GM12878 (cell line): ENCODE measurements around the gene TRAPPC3L. TPM values are rescaled to one million over a fixed set of nuclear protein-coding genes. Genes with fewer than 3 reads are reported as not detected.

Source experiments
- ATAC-seq: fragments of 200-7000 bp; cut with Tn5 transposase; 3 replicates; pipeline ENCODE4 v1.9.1; 2020; ENCODE audit warnings: mild to moderate bottlenecking, moderate library complexity
- BruUV-seq: library from RNA; stranded (reverse); fragments of 400-500 nt; replicated peaks from 2 replicates; lab custom pipeline; 2021; lab: Mats Ljungman, UMichigan
- CTCF ChIA-PET: fragments of 300-600 bp; sonication (Branson Sonifier 250); formaldehyde crosslinking; extraction: SDS; loops from one replicate; lab custom pipeline; 2021; ENCODE audit warnings: inconsistent platforms; lab: Yijun Ruan, JAX
- POLR2A ChIA-PET: fragments of 350-600 bp; formaldehyde crosslinking; extraction: SDS; loops from one replicate; lab custom pipeline; 2021; ENCODE audit warnings: inconsistent platforms; lab: Charles Lee
- RAD21 ChIA-PET: fragments of 300-600 bp; sonication (Branson Sonifier 250); formaldehyde crosslinking; loops from one replicate; lab custom pipeline; 2023; ENCODE audit warnings: antibody characterized with exemption; ENCODE audit not compliant: unreplicated experiment; lab: Charles Lee
- SMC1A ChIA-PET: fragments of 300-600 bp; sonication (Branson Sonifier 250); formaldehyde crosslinking; loops from one replicate; lab custom pipeline; 2023; ENCODE audit not compliant: unreplicated experiment, uncharacterized antibody; lab: Charles Lee
- DNase-seq: peaks from one replicate; pipeline ENCODE4 v3.0.0-alpha.2; 2011; ENCODE audit warnings: low read depth, low spot score
- FAIRE-seq: peaks from 3 replicates; lab custom pipeline; 2011; peaks lifted over from hg19 to GRCh38; lab: Jason Lieb, UNC
- H2AFZ ChIP-seq: 2 replicates; pipeline ENCODE4 v1.6.0; 2011; ENCODE audit warnings: low read depth, low read length, control low read depth; ENCODE audit not compliant: control insufficient read depth
- H3K27ac ChIP-seq: 2 replicates; pipeline ENCODE4 v1.5.1; 2011; ENCODE audit warnings: control low read depth; ENCODE audit not compliant: control insufficient read depth, insufficient read depth
- H3K27me3 ChIP-seq, 2 experiments: replicated peaks in 1 of 2; 2 replicates each; pipeline versions ENCODE4 v1.6.0 to v1.6.1; 2011; ENCODE audit warnings: low read length in 1 of 2; ENCODE audit not compliant: control insufficient read depth in 2 of 2, insufficient read depth in 2 of 2
- H3K36me3 ChIP-seq, 2 experiments: 2 replicates each; pipeline ENCODE4 v1.5.1; 2011; ENCODE audit warnings: low read length in 1 of 2; ENCODE audit not compliant: control insufficient read depth in 2 of 2, insufficient read depth in 2 of 2
- H3K4me1 ChIP-seq: 2 replicates; pipeline ENCODE4 v1.6.1; 2011; ENCODE audit warnings: mild to moderate bottlenecking, low read length, moderate library complexity, mixed read lengths; ENCODE audit not compliant: control insufficient read depth, insufficient read depth
- H3K4me2 ChIP-seq: 2 replicates; pipeline ENCODE4 v1.6.0; 2011; ENCODE audit warnings: control low read depth; ENCODE audit not compliant: control insufficient read depth, insufficient read depth
- H3K4me3 ChIP-seq: fragments of 200-600 bp; sonication (generic); 2 replicates; pipeline ENCODE4 v1.5.1; 2016
- H3K79me2 ChIP-seq: 2 replicates; pipeline ENCODE4 v1.6.0; 2011; ENCODE audit warnings: low read length; ENCODE audit not compliant: control insufficient read depth, insufficient read depth
- H3K9ac ChIP-seq: 2 replicates; pipeline ENCODE4 v1.8.0; 2011; ENCODE audit warnings: low read length, control low read depth, mixed read lengths; ENCODE audit not compliant: control insufficient read depth, insufficient read depth
- H3K9me3 ChIP-seq: replicated peaks from 3 replicates; pipeline ENCODE4 v1.5.1; 2011; ENCODE audit warnings: mild to moderate bottlenecking, low read length; ENCODE audit not compliant: control insufficient read depth, insufficient read depth
- H4K20me1 ChIP-seq: 2 replicates; pipeline ENCODE4 v1.6.0; 2011; ENCODE audit not compliant: control insufficient read depth, insufficient read depth
- CTCF ChIP-seq, 3 experiments: IDR thresholded peaks in 2 of 3; conservative IDR thresholded peaks in 1 of 3; 2 replicates each; pipeline ENCODE4 v1.5.1; 2011; ENCODE audit warnings: low read depth in 3 of 3, low read length in 3 of 3, mild to moderate bottlenecking in 3 of 3, control low read depth in 2 of 3, moderate library complexity in 2 of 3, inconsistent platforms in 1 of 3, mixed read lengths in 1 of 3; ENCODE audit not compliant: control insufficient read depth in 2 of 3, insufficient read depth in 1 of 3; ENCODE audit errors: extremely low read depth in 1 of 3
- RAD21 ChIP-seq: IDR thresholded peaks from 2 replicates; pipeline ENCODE4 v1.6.1; 2011; ENCODE audit warnings: mild to moderate bottlenecking, low read depth, low read length, moderate library complexity; ENCODE audit not compliant: insufficient read depth
- SMC3 ChIP-seq: IDR thresholded peaks from 2 replicates; pipeline ENCODE4 v1.6.1; 2011; ENCODE audit warnings: low read length, improper control_type of control experiment, borderline replicate concordance
- SREBF1 ChIP-seq: IDR thresholded peaks from 2 replicates; pipeline ENCODE4 v1.6.1; 2012; ENCODE audit warnings: mild to moderate bottlenecking, low read length
- WGBS: methylation state at CpG from one replicate; pipeline ENCODE4 v1.1.6; 2016; ENCODE audit warnings: low lambda C conversion rate; ENCODE audit not compliant: insufficient replicate concordance, insufficient coverage; ENCODE audit errors: missing lambda C conversion rate; 5-methylcytosine and 5-hydroxymethylcytosine counted together
- in situ Hi-C: fragments of 300-500 bp; cut with MboI; formaldehyde crosslinking; loops from 9 replicates; pipeline ENCODE4 v1.14.3; 2018; ENCODE audit warnings: mixed read lengths
- intact Hi-C: fragments of 100-400 bp; cut with micrococcal nuclease; formaldehyde crosslinking; loops from one replicate; pipeline ENCODE4 v1.14.2; 2022; ENCODE audit not compliant: unreplicated experiment
- polyA plus RNA-seq, 11 experiments: library from polyadenylated mRNA; depleted of rRNA in 4 of 11; unstranded in 6 of 11; stranded (reverse) in 5 of 11; fragments of >200 nt; fragmentation: Nextera tagmentation in 4 of 11; fragmentation: Illumina TruSeq in 1 of 11; extraction: Ambion mirVana in 4 of 11; extraction: Trizol in 1 of 11; gene quantifications; 1 replicate in 1 of 11; 2 replicates in 10 of 11; pipeline versions ENCODE4 v1.2.1 to v1.2.3, GENCODE V29; 2011 to 2016; ENCODE audit warnings: inconsistent platforms in 2 of 11, missing spikeins in 2 of 11, low read depth in 1 of 11
- total RNA-seq, 4 experiments: library from RNA; depleted of rRNA in 3 of 4; stranded (reverse); fragments of >200 nt in 3 of 4; fragmentation: Illumina TruSeq in 1 of 4; extraction: Trizol in 1 of 4; gene quantifications; 2 replicates each; pipeline versions ENCODE4 v1.2.1 to v1.2.3, GENCODE V29; 2013 to 2021
- TF ChIP-seq, protein P1 (sequence below): fragments of 450-650 bp; IDR thresholded peaks from 2 replicates; pipeline ENCODE4 v1.6.1; 2016; ENCODE audit warnings: mild to moderate bottlenecking

The TRAPPC3L gene
- total and polyA plus RNA-seq, 10 of the 15 experiments (the other 5 are each of a cell fraction or from before 2014, with no cell fraction given) = not detected

- peak; percentile 89 for ATAC-seq
- RAD21 ChIA-PET = interaction anchor here (1.1 to 3.9 kb wide), 4 partner anchors 14 to 315 kb away, joined by 3 to 35 read pairs (median 4); no protein-coding TSS in a partner anchor
These were observed 13.6 kb downstream of the TRAPPC3L start for GRCh38 chr6:116531675-116532570.

More at GRCh38 chr6:116531675-116532570, 13.6 kb downstream of the TRAPPC3L start:
- Histone ChIP-seq H3K79me2 (no peaks in the 10 kb centered on the region), H3K4me1 (no peaks in the 10 kb centered on the region), H3K27ac (no peak overlapping the region), H3K4me3 (no peak overlapping the region), H3K27me3 (peaks cover 2 to 3% of the 10 kb centered on the region in 2 experiments; a peak in 2 of 4 replicates), H3K9me3 (no peaks in the 10 kb centered on the region), H3K36me3 (no peaks in the 10 kb centered on the region), H3K4me2 (no peak overlapping the region), H3K9ac (no peak overlapping the region), H4K20me1 (no peaks in the 10 kb centered on the region), H2AFZ (no peak overlapping the region)
- in situ Hi-C loops = loop anchor here (5.0 kb wide), 1 partner anchor 255 kb away; the partner anchor contains the start of gene TSPYL1
- intact Hi-C loops = loop anchor here (1.0 to 5.0 kb wide), 5 partner anchors 87 to 315 kb away; no protein-coding TSS in a partner anchor
- SMC1A ChIA-PET = interaction anchor here (0.9 to 4.5 kb wide), 11 partner anchors 10 to 265 kb away, joined by 3 to 42 read pairs (median 6); partner anchors contain the start of gene TSPYL1
- POLR2A ChIA-PET = no interaction called here
- CTCF ChIA-PET = interaction anchor here (0.6 to 4.5 kb wide), 15 partner anchors 18 to 263 kb away, joined by 3 to 96 read pairs (median 5); partner anchors contain the start of genes CALHM5 and TSPYL1
- TF ChIP-seq SMC3 = peak; percentile 90
- no peak for TF ChIP-seq SREBF1
- peak; percentile 69 to 71 (median 69) for TF ChIP-seq CTCF (IDR thresholded peaks at IDR 0.05 in 2 of 3, conservative IDR thresholded peaks at IDR 0.05 in 1 of 3; ENCODE audit: control insufficient read depth in 2 of 3, extremely low read depth in 1 of 3, insufficient read depth in 1 of 3, low read depth in 3 of 3, low read length in 3 of 3)
- peak; percentile 81 for TF ChIP-seq RAD21
- TF ChIP-seq, protein P1, sequence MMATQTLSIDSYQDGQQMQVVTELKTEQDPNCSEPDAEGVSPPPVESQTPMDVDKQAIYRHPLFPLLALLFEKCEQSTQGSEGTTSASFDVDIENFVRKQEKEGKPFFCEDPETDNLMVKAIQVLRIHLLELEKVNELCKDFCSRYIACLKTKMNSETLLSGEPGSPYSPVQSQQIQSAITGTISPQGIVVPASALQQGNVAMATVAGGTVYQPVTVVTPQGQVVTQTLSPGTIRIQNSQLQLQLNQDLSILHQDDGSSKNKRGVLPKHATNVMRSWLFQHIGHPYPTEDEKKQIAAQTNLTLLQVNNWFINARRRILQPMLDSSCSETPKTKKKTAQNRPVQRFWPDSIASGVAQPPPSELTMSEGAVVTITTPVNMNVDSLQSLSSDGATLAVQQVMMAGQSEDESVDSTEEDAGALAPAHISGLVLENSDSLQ = no peak
- FAIRE-seq (no peak), DNase-seq (no peak)
- BruUV-seq = no TSS peak
- 61% methylated on average over 12 of the region's 12 CpGs for WGBS
